HG03103 (cell line): ENCODE data around the gene EHMT1.
A peak's percentile ranks its signal among the peaks of the same experiment; 100 is the strongest.

ENCODE experiments used
- ATAC-seq: cut with Tn5 transposase; IDR thresholded peaks from one replicate; pipeline ENCODE4 v1.9.1; 2021; ENCODE audit warnings: low read depth; ENCODE audit not compliant: unreplicated experiment

The EHMT1 gene

DNA sequence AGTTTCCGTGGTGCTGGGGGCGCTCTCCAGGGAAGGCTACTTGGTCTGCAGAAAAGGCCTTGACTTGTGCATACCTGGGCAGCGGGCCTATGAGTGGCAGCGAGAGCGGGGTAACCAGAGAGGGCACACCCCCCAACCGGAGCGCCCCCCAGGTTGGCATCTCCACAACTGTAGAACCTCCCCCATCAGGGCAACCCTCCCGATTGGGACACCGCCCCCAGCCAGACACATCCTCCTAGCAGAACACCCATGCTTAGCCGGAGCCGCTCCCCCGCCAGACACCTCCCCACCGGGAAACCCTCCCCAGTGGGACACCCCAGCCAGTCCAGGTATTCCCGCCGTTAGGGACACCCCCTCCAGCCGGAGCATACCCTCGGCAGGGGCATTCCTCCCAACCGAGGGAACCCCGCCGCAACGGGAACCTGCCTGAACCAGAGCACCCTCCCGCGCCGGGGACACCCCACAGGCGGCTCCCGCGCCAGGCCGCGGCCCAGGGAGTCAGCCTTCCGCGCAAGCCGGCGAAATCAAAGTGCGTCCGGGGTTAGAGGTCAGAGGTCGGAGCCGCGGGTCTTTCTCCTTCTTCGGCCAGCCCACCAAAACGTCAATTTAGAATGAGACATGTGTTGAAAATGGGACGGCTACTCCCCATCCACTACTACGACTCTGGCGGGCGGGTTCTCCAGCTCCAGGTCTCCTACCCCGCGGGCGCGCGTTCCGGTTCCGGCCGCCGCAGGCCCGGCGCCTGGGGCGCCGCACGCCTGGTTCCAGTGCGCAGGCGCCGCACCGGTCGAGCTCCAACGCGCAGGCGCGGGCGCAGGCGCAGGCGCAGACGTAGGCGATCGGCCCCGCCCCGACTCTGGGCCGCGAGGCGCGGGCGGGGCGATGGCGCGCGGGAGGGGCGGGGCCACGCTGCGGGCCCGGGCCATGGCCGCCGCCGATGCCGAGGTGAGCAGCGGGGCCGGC is at the start of gene EHMT1:
Gene EHMT1, plus strand, starts transcription at position 901 of the 963 bp plus-strand sequence. Its CDS starts 24 bp downstream, at position 925.
- peak; percentile 55 for ATAC-seq

DNA sequence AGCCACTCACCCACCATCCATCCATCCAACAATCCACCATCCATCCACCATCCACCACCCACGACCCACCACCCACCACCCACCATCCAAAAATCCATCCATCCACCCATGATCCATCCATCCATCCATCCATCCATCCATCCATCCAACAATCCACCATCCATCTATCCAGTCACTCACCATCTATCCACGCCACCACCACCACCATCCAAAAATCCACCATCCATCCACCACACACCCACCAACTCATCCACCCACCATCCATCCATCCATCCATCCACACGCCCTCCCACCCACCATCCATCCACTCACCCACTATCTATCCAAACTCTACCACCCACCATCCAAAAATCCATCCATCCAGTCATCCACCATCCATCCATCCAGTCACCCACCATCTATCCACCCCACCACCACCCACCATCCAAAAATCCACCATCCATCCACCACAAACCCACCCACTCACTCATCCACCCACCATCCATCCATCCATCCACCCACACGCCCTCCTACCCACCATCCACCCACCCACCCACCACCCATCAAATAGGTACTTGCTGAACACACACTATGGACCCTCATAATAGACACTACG is 49.1 kb upstream of the EHMT1 start:
- no peak for ATAC-seq

DNA sequence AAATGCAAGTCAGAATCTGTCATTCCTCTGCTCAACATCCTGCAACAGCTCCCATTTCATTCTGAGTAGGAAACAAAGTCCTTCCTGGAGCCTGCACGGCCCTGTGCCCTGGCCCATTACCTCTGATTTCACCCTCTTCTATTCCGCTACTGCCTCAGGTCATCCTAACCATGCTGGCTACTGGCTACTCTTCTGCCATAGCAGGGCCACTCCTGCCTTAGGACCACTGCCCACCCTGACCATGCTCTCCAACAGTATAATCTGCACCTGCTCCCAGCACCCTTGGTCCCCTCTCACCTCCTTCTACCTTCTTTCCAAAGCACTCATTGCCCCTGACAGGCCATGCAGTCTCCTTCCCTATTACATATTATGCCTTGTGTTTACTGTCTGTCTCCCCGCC is 48.2 kb upstream of the EHMT1 start:
- no peak for ATAC-seq

DNA sequence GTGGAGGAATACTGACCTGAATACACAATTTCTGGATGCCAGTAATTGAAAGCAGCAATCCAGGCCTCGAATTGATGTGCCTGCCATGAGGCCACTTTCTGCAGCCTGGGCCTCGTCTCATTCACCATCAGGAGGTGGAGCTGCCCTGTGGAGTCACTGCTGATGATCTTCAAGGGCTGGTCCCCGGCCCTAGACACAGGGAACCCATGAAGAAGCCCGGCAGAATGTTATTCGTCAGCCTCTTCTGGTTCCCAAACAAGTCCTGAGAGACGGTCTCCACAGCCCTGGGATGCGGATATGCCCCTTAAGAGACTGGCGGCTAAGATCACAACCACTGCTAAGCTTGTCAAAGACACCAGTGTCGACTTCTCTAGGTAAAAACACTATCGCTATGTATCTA is 44.6 kb upstream of the EHMT1 start:
- ATAC-seq: no peak

DNA sequence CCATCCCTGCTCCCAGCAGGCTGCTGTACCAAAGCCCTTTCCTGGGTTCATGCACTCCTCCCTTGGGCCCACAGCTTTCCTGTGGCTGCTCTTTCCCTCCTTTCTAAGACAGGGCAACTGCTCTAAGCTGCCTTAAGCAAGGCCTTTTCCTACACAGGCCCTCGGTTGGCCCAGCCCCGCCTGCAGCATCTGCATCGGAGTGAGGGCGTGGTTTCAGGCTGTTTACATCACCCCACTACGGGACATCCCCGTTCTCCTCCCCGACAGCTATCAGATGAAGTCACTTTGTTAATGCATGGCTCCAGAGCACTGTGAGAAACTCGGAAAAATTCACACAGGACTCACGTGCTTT is 43.5 kb upstream of the EHMT1 start:
- ATAC-seq: no peak

DNA sequence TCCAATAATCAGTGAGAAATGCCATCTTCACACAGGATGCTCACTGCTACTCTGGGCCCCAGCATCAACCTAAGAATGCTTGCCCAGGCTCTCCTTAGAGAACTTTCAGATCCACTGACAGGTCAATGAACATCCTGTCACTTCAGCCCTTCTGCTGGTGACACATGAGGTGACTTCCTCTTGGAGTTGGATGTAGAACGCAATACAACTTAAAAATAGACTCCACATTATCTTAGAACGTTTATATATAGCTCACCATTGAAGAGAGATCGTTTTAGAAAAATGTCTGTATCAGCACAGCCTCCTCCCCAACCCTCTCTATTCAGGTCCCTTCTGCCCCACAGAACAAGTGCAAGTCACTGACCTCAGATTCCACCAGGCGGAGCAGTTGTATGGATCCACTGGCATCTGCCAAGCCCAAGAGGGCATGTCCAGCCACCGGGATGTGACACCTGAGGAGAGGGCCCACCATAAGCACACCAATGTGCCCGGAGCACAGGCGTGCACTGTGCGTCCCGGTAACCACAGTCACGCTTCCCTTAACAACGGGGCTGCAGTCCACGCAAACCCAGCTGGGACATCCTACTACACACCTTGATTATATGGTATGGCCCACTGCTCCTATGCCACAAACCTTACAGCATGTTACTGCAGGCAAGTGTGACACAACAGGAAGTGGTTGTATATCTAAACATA is 42.9 kb upstream of the EHMT1 start:
- ATAC-seq: no peak

DNA sequence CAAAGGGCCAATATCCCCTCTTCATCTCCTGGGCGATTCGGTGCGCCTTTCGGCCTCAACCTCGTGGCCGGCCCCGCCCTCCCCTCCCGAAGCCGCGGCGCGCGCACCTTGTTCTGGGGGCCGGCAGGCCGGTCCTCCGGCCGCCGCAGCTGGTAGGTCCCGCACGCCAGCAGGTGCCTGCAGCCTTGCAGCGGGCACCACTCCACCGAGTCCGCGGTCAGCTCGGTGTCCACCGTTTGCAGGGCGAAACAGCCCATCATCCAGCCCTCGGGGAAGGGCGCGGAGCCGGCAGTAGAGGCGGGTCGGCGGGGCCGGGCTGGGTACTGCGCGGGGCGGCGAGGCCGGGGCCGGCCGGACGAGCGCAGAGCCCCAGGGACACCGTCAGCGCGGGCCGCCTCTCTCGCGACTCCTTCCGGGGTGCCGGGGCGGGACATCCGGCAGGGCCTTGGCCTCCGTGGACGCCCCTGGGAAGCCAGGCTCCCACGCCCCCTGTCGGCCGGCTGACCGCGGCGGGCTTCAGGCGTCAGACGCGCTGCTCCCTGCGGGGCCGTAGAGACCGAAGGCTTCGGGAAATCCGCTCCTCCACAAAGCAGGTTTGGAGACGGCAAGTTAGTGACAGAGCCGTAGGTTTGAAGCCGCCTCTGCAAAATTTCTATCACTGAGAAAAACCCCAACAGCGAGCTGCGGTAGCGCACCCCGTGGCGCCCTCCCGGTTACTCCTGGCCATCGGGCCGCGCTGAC is 40.1 kb upstream of the EHMT1 start, which contains the start of gene DPH7:
Gene DPH7, minus strand, starts transcription at position 408 of the 741 bp plus-strand sequence. Its CDS starts 148 bp downstream, at position 260.
- peak; percentile 81 for ATAC-seq

DNA sequence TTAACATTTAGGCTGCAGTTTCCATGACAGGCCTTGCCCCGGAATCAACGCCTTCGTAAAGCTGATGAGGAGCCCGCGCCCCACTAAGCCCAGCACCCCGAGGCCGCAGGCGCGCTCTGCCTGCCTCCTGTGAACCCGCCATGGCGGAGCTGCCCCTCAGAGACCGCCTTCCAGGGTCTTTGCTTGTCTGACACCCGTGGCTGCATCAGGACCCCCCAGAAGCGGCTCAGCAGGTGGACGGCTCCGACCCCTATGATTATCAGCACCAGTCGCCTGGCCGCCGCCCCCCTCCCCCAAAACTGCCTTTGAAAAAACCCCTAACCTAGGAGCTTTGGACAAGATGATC is 39.6 kb upstream of the EHMT1 start:
- no peak for ATAC-seq

DNA sequence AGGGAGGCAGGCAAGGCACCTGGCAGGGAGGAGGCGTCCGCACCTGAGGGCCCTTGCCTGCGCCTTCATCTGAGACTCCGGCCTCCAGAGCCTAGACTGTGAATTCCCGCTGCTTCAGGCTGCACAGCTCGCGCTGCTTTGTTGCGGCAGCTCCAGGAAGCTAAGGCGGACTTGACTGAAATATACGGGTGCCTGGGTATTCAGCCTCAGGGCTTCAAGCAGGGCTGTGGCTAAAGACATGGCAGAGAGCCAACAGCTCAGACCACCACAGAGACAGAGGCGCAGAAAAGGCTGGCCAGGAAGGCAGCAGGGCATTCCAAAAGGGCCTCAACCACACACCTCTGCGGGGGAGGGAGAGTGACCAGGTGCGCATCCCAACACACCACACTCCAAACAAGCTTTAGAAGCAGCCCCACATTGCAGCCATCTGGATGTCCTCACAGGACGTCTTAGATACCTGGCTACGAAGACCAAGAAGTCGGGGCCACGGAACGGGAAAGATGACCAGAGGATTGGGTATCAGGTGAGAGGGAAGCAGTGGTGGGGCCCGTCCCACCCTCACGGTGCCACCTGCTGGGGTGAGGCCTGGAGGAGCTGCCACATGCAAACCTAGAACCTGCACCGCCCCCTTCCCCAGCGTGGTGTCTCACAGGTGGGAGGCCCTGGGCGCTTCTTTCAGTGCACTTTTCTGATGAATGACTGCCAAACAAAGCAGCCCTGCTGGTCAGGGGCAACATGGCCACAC is 38.4 kb upstream of the EHMT1 start:
- no peak for ATAC-seq

DNA sequence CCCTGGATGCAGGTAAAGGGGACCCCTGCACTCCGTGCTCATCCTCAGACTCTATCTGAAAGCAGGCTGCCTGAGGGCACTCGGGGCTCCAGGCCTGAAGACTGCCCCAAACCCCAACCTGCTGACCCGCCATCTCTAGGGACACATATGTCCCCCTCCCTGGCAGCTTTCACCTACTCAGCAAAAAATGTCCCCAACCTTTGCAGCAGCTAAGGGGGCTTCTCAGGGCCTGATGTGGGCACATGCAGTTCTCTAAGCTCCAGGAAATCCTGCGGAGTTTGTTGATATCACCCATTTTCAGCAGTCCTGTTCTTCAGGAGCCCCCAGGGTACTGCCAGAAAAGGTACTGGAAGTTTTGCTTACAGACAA is 37.9 kb upstream of the EHMT1 start:
- ATAC-seq: no peak

DNA sequence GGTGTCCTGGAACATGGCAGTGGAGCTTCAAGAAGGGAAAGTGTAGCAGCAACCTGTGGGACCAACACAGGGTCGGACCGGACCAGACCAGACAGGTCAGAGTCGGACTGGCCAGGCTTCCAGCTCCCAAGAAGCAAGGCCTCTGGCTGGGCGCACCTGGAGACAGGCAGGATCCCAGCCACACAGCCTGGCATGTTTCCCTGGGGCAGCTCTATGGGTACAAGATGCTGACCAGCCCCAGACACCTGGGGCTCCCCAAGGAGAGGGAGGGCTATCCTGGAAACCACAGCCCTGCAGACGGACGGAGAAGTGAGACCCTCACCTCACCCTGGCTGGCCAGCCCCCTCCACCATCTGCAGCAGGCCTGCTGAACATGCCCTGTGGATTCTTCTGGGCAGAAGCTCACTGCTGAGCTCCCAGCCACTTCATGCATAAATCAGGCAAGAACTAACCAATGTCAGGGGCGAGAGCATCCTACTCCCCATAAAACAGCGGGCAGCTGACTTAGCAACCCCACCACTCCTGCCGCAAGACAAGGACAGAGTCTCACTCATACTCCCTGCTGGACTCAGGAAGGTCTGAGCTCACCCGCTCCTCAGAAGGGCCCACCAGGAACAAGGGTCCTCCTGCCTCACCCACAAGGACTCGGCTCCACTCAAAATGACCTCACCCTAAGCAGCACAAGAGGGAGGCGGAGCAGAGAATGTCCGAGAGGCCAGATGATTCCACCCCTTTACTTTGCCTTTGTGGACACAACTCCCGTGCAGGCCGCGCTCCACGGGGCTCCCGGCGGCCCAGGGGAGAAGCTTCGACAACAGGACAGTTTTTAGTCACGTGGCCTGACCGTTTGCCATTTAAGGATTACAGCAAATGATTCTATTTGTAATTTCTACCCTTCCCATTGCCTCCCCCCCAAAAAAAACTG is 37.2 kb upstream of the EHMT1 start:
- no peak for ATAC-seq

DNA sequence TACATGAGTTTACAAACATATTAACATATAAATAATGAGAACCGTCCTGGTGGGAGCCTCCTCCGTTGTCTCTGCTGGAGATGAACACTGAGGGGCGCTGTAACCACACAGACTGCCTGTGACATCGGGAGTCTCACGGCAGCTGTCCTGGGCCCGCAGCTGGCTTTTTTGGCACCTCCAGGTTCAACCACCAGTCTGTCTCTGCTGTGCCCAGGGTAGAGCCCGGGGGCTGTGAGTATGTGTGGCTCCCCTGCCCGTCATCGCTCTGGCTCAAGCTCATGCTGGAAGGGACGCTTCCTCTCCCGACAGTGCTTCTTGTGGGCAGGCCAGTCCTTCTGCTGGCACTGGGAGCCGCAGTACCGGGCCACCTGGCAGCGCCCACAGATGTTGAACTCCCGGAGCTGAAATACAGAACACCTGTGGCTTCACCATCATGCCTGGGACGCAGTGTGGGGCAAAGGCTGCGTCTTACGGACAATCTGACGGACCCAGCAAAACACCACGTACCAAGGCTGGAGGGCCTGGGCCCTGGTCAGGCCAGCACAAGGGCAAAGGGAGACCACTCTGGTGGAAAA is 36.4 kb upstream of the EHMT1 start:
- ATAC-seq: no peak

DNA sequence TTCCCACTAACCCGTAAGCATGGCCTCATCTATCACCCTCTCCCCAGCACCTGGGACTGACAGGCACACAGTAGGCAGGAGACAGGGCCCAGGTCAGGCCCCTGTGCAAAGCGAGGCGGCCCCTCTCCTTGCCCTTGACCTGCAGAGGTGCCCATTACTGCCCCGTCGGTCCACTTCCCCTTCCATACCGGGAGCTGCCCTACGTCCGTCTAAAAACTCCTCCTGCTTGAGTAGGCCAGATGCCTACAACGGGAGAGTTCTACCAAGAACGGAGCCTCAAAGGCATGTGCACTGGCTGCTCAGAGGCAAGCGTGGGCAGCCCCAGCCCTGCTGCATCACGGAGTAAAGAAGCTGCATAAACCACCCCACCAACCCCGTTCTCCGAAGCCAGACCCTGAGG is 35.5 kb upstream of the EHMT1 start:
- ATAC-seq: no peak

DNA sequence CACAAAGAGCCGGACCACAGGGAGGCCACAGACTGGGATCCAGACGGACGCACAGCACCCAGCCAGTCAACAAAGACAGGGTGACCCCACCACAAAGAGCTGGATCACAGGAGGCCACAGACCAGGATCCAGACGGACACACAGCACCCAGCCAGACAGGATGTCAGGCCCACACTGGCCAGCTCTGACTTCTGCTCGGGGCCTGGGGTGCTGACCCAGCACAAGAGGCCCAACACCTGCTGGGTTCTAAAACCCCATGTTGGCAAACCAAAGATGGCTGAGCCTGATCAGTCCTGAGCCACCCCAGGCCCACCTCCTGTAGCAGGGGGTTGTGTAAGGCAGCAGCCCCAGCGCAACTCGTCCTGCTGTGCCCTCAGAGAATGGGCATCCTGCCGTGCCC is 34.8 kb upstream of the EHMT1 start:
- no peak for ATAC-seq

DNA sequence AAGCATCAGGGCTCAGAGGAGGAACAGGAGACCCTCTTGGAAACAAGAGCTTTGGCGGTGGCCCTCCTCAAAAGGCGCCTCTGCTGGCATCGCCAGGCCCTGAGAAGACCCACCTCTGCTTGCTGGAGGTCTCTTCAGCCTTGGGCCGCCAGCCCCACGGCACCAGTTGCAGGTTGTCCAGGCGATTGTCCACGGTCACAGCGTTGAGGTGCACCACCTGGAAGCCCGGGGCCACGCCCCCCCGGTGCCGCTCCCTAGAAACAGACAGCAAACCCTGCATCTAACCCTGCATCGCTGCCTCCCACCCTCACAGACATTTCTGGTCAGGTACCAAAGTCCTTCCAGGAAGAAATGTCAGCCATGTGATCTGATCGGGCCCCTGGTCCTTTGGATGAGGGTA is 32.0 kb upstream of the EHMT1 start:
- no peak for ATAC-seq

DNA sequence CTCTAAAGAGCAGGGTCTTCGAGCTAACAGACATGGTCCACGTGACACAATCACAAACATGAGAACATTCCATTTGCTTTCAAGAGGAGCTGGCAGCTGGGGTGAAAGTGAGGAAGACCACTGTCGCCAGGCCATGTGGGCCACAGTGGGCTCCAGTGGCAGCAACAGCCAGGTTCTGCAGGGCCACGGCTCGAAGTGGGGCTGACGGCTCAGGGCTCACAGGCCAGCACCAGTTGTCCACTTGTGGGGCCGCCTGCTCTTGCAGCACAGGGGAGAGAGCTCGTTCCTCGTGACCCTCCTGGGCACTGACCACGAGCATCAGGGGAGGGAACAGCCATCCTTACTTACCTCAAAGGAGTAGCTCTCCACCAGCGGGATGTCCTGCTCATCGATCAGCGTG is 30.5 kb upstream of the EHMT1 start:
- no peak for ATAC-seq

DNA sequence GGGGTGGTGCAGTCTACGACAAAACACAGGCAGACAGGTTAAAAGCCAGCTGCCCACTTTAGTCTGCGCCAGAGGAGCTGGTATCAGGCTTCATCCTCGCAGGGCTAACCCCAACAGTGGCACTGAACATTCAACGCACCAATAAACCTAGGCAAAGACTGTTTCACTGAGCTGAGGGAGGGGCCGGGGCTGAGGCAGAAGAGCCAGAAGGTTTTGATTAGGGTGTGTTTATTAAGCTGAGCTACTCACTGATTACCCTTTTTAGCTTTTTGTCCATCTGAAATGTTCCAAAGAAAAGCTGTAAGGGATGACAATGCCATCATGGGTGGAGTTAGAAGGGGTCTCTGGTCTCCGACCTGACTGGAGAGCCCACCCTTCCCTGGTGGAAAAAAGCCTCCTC is 29.9 kb upstream of the EHMT1 start:
- no peak for ATAC-seq

DNA sequence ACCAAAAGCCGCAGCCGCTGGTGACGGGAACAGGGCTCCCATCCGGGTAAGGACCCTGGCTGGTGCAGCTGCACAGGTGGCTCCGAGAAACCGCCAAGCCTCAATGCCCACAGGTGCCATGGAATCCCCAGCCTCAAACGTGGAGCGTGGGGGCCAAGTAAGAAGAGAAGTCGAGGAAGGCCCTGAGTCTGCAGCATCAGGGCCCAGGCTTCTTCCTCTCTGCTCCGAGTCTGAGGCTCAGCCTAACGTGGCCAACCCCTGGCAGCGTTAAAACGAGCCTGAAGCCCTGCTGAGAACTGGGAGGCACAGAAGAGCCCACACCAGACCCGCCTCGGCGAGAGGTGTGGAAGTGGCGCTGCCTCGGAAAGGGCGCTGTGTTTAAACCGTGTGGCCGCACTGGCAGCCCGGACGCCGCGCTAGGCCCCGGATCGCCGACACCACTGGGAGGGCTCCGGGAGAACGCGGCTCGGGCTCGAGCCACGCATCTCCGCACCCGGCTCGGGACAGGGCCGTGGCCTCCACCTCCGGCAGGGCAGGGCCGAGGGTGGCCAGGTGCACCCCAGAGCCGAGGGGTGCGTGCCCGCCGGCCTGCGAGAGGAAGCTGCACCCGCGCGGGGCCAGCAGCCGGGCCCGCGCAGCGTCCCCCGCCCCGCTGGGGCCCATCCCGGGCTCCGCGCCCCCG is 29.2 kb upstream of the EHMT1 start:
- ATAC-seq: no peak
